ENCODE data around the gene USP35. TPM values are rescaled to one million over a fixed set of nuclear protein-coding genes. Genes with fewer than 3 reads are reported as not detected.

The USP35 gene
- total RNA-seq, 1 donor from 2014 or later = 6.8 TPM

GRCh38 chr11:78199653-78200015, 10.9 kb downstream of the USP35 start:
- no peaks in the 10 kb centered on the region for H3K9me3 ChIP-seq
- no peak overlapping the region for H3K27ac ChIP-seq
- no peaks in the 10 kb centered on the region for H3K4me1 ChIP-seq
- no peak overlapping the region for H3K4me3 ChIP-seq
- ATAC-seq = no peak
- H3K27me3 ChIP-seq (ENCODE audit: low read depth) = no peaks in the 10 kb centered on the region
- TF ChIP-seq CTCF (IDR thresholded peaks at IDR 0.05) = no peak
- intact Hi-C loops (cut with DNase I) = no loop called here
- peaks cover 36% of the 10 kb centered on the region for H3K36me3 ChIP-seq
- DNase-seq = no peak

- Histone ChIP-seq H3K27ac (no peak overlapping the region), H3K36me3 (peaks cover 36% of the 10 kb centered on the region), H3K4me3 (no peak overlapping the region), H3K9me3 (no peaks in the 10 kb centered on the region), H3K27me3 (ENCODE audit: low read depth) (no peaks in the 10 kb centered on the region), H3K4me1 (no peaks in the 10 kb centered on the region)
- TF ChIP-seq CTCF (IDR thresholded peaks at IDR 0.05) = no peak
- no peak for DNase-seq
- intact Hi-C loops (cut with DNase I) = no loop called here
- ATAC-seq = no peak
These were observed 11.3 kb downstream of the USP35 start for GRCh38 chr11:78200061-78200460.

- Histone ChIP-seq H3K4me1 (no peaks in the 10 kb centered on the region), H3K9me3 (no peaks in the 10 kb centered on the region), H3K27me3 (ENCODE audit: low read depth) (no peaks in the 10 kb centered on the region), H3K36me3 (peaks cover 40% of the 10 kb centered on the region), H3K4me3 (no peak overlapping the region), H3K27ac (no peak overlapping the region)
- ATAC-seq (no peak), DNase-seq (peak; percentile 37)
- intact Hi-C loops (cut with DNase I) = no loop called here
- no peak for TF ChIP-seq CTCF (IDR thresholded peaks at IDR 0.05)
These were observed 11.8 kb downstream of the USP35 start for GRCh38 chr11:78200553-78200952.

- H3K27me3 ChIP-seq (ENCODE audit: low read depth) = no peaks in the 10 kb centered on the region
- no peak overlapping the region for H3K27ac ChIP-seq
- peak; percentile 10 for DNase-seq
- H3K9me3 ChIP-seq = no peaks in the 10 kb centered on the region
- TF ChIP-seq CTCF (IDR thresholded peaks at IDR 0.05) = no peak
- no peak for ATAC-seq
- intact Hi-C loops (cut with DNase I) = no loop called here
- H3K36me3 ChIP-seq = peaks cover 43% of the 10 kb centered on the region
- no peak overlapping the region for H3K4me3 ChIP-seq
- H3K4me1 ChIP-seq = no peaks in the 10 kb centered on the region
These were observed 12.5 kb downstream of the USP35 start for GRCh38 chr11:78201096-78201818.

GRCh38 chr11:78202733-78203167, 14.0 kb downstream of the USP35 start:
- no peak overlapping the region for H3K27ac ChIP-seq

More at GRCh38 chr11:78202733-78203167, 14.0 kb downstream of the USP35 start:
- DNase-seq = peak; percentile 10
- no peak overlapping the region for H3K4me3 ChIP-seq
- no peak for TF ChIP-seq CTCF (IDR thresholded peaks at IDR 0.05)
- no peaks in the 10 kb centered on the region for H3K4me1 ChIP-seq
- peaks cover 44% of the 10 kb centered on the region for H3K36me3 ChIP-seq
- intact Hi-C loops (cut with DNase I) = no loop called here
- H3K27me3 ChIP-seq (ENCODE audit: low read depth) = no peaks in the 10 kb centered on the region
- H3K9me3 ChIP-seq = no peaks in the 10 kb centered on the region
- ATAC-seq = peak in 1 of 2 donors; percentile 14

All from lower lobe of right lung (tissue), 2 donors.